ENCODE measurements around the gene LRRC9. TPM values are rescaled to one million over a fixed set of nuclear protein-coding genes. Genes with fewer than 3 reads are reported as not detected.
"Not testable (repeated sequence)": the region's sequence is repeated elsewhere in the genome, so short reads cannot be mapped to it uniquely, and the experiment has no call there.

LRRC9 gene
- total RNA-seq, 2 experiments from 2014 or later = not detected

GRCh38 chr14:59939828-59940227, 19.9 kb downstream of the LRRC9 start:
- no peak overlapping the region for H3K27ac Mint-ChIP-seq
- H3K36me3 Mint-ChIP-seq (ENCODE audit: low read depth) = no peaks in the 10 kb centered on the region
- H3K4me3 ChIP-seq (ENCODE audit: low read length) = no peak overlapping the region
- ChIA-PET POLR2A (no interaction called here), CTCF (no interaction called here)
- H3K36me3 ChIP-seq (ENCODE audit: insufficient read depth, low read length) = no peaks in the 10 kb centered on the region
- H3K27ac ChIP-seq (ENCODE audit: low read depth in 1 of 2, low read length in 2 of 2) = no peak overlapping the region
- TF ChIP-seq CTCF (IDR thresholded peaks at IDR 0.05) = no peak
- no peaks in the 10 kb centered on the region for H3K4me1 Mint-ChIP-seq (ENCODE audit: low read depth)
- no peak for ATAC-seq (ENCODE audit: poor library complexity)
- no peak overlapping the region for H3K4me3 Mint-ChIP-seq
- peaks cover 0 to 4% of the 10 kb centered on the region in 2 experiments for H3K9me3 ChIP-seq (ENCODE audit: control insufficient read depth in 1 of 2, insufficient read depth in 1 of 2, low read length in 2 of 2)
- H3K27me3 Mint-ChIP-seq = peaks cover 27% of the 10 kb centered on the region
- intact Hi-C loops (cut with DNase I, micrococcal nuclease) = no loop called here
- no peak for DNase-seq
- H3K27me3 ChIP-seq (ENCODE audit: control insufficient read depth in 1 of 2, insufficient read depth in 2 of 2, low read length in 2 of 2) = peaks cover 0 to 8% of the 10 kb centered on the region in 2 experiments
- H3K9me3 Mint-ChIP-seq = no peaks in the 10 kb centered on the region
- no peaks in the 10 kb centered on the region for H3K4me1 ChIP-seq (ENCODE audit: insufficient read depth, low read length)

GRCh38 chr14:59942296-59942862, 22.4 kb downstream of the LRRC9 start:
- not testable (repeated sequence) for DNase-seq
- H3K27me3 Mint-ChIP-seq = peaks cover 21% of the 10 kb centered on the region

GRCh38 chr14:59944909-59945308, 25.0 kb downstream of the LRRC9 start:
- H3K36me3 Mint-ChIP-seq (ENCODE audit: low read depth) = no peaks in the 10 kb centered on the region
- ATAC-seq (ENCODE audit: poor library complexity) (no peak), DNase-seq (no peak)
- Histone ChIP-seq H3K9me3 (ENCODE audit: control insufficient read depth in 1 of 2, insufficient read depth in 1 of 2, low read length in 2 of 2) (peaks cover 0 to 4% of the 10 kb centered on the region in 2 experiments), H3K4me1 (ENCODE audit: insufficient read depth, low read length) (no peaks in the 10 kb centered on the region), H3K27me3 (ENCODE audit: control insufficient read depth in 1 of 2, insufficient read depth in 2 of 2, low read length in 2 of 2) (peaks cover 0 to 8% of the 10 kb centered on the region in 2 experiments), H3K36me3 (ENCODE audit: insufficient read depth, low read length) (no peaks in the 10 kb centered on the region), H3K27ac (ENCODE audit: low read depth in 1 of 2, low read length in 2 of 2) (no peak overlapping the region), H3K4me3 (ENCODE audit: low read length) (no peak overlapping the region)
- no peaks in the 10 kb centered on the region for H3K4me1 Mint-ChIP-seq (ENCODE audit: low read depth)
- H3K4me3 Mint-ChIP-seq = no peak overlapping the region
- H3K27ac Mint-ChIP-seq = no peak overlapping the region
- CTCF ChIA-PET = interaction anchor here (2.1 kb wide), 1 partner anchor 20 kb away, joined by 6 read pairs; no protein-coding TSS in a partner anchor
- POLR2A ChIA-PET = no interaction called here
- peaks cover 12% of the 10 kb centered on the region for H3K27me3 Mint-ChIP-seq
- intact Hi-C loops (cut with DNase I, micrococcal nuclease) = no loop called here
- TF ChIP-seq CTCF (IDR thresholded peaks at IDR 0.05) = no peak
- no peaks in the 10 kb centered on the region for H3K9me3 Mint-ChIP-seq

More at GRCh38 chr14:59942296-59942862, 22.4 kb downstream of the LRRC9 start:
- H3K9me3 Mint-ChIP-seq; ATAC-seq (ENCODE audit: poor library complexity); H3K27ac Mint-ChIP-seq; H3K4me1 ChIP-seq (ENCODE audit: insufficient read depth, low read length); intact Hi-C loops (cut with DNase I, micrococcal nuclease); H3K27ac ChIP-seq (ENCODE audit: low read depth in 1 of 2, low read length in 2 of 2); H3K9me3 ChIP-seq (ENCODE audit: control insufficient read depth in 1 of 2, insufficient read depth in 1 of 2, low read length in 2 of 2); H3K36me3 ChIP-seq (ENCODE audit: insufficient read depth, low read length); H3K4me3 Mint-ChIP-seq; H3K36me3 Mint-ChIP-seq (ENCODE audit: low read depth); POLR2A ChIA-PET; CTCF ChIA-PET; H3K4me3 ChIP-seq (ENCODE audit: low read length); H3K4me1 Mint-ChIP-seq (ENCODE audit: low read depth); H3K27me3 ChIP-seq (ENCODE audit: control insufficient read depth in 1 of 2, insufficient read depth in 2 of 2, low read length in 2 of 2): not testable (repeated sequence)

- POLR2A ChIA-PET; ATAC-seq (ENCODE audit: poor library complexity); H3K9me3 ChIP-seq (ENCODE audit: control insufficient read depth in 1 of 2, insufficient read depth in 1 of 2, low read length in 2 of 2); intact Hi-C loops (cut with DNase I, micrococcal nuclease); H3K4me1 ChIP-seq (ENCODE audit: insufficient read depth, low read length); CTCF ChIA-PET; DNase-seq; H3K27ac Mint-ChIP-seq; H3K27me3 ChIP-seq (ENCODE audit: control insufficient read depth in 1 of 2, insufficient read depth in 2 of 2, low read length in 2 of 2); H3K4me1 Mint-ChIP-seq (ENCODE audit: low read depth); H3K36me3 ChIP-seq (ENCODE audit: insufficient read depth, low read length); H3K4me3 ChIP-seq (ENCODE audit: low read length); H3K27me3 Mint-ChIP-seq; H3K4me3 Mint-ChIP-seq; H3K27ac ChIP-seq (ENCODE audit: low read depth in 1 of 2, low read length in 2 of 2): not testable (repeated sequence)
- H3K9me3 Mint-ChIP-seq = peaks cover 20% of the 10 kb centered on the region
- H3K36me3 Mint-ChIP-seq (ENCODE audit: low read depth) = peaks cover 30% of the 10 kb centered on the region
Measured at GRCh38 chr14:59952141-59952540, 32.2 kb downstream of the LRRC9 start.

- H3K27me3 ChIP-seq (ENCODE audit: control insufficient read depth in 1 of 2, insufficient read depth in 2 of 2, low read length in 2 of 2); H3K4me1 ChIP-seq (ENCODE audit: insufficient read depth, low read length); DNase-seq; H3K27me3 Mint-ChIP-seq; H3K4me3 Mint-ChIP-seq; H3K27ac ChIP-seq (ENCODE audit: low read depth in 1 of 2, low read length in 2 of 2); POLR2A ChIA-PET; H3K4me1 Mint-ChIP-seq (ENCODE audit: low read depth); intact Hi-C loops (cut with DNase I, micrococcal nuclease); H3K4me3 ChIP-seq (ENCODE audit: low read length); H3K27ac Mint-ChIP-seq; CTCF ChIA-PET; H3K36me3 ChIP-seq (ENCODE audit: insufficient read depth, low read length); ATAC-seq (ENCODE audit: poor library complexity): not testable (repeated sequence)
- H3K9me3 ChIP-seq (ENCODE audit: control insufficient read depth in 1 of 2, insufficient read depth in 1 of 2, low read length in 2 of 2) = peaks cover 0 to 12% of the 10 kb centered on the region in 2 experiments
- peaks cover 39% of the 10 kb centered on the region for H3K36me3 Mint-ChIP-seq (ENCODE audit: low read depth)
- H3K9me3 Mint-ChIP-seq = peaks cover 22% of the 10 kb centered on the region
Measured at GRCh38 chr14:59957890-59958289, 37.9 kb downstream of the LRRC9 start.
